GM23248 (cell line): ENCODE data around the gene SBNO2. TPM values are rescaled to one million over a fixed set of nuclear protein-coding genes. Genes with fewer than 3 reads are reported as not detected.
"Not testable (repeated sequence)": the region's sequence is repeated elsewhere in the genome, so short reads cannot be mapped to it uniquely, and the experiment has no call there.

Source experiments
- DNase-seq: peaks from one replicate; pipeline ENCODE4 v3.0.0-alpha.2; 2015
- H2AFZ ChIP-seq: fragments of 200-600 bp; sonication (generic); 2 replicates; pipeline ENCODE4 v1.6.1; 2016; ENCODE audit warnings: antibody characterized with exemption
- H3F3A ChIP-seq: fragments of 200-600 bp; sonication (generic); 2 replicates; pipeline ENCODE4 v1.6.1; 2016; ENCODE audit warnings: mild to moderate bottlenecking, antibody characterized with exemption, mixed run types; ENCODE audit not compliant: insufficient read depth
- H3K27ac ChIP-seq: fragments of 200-600 bp; sonication (generic); 2 replicates; pipeline ENCODE4 v1.5.1; 2016; ENCODE audit warnings: mild to moderate bottlenecking
- H3K27me3 ChIP-seq: fragments of 200-600 bp; sonication (generic); replicated peaks from 2 replicates; pipeline ENCODE4 v1.6.1; 2016; ENCODE audit warnings: mild to moderate bottlenecking; ENCODE audit not compliant: insufficient read depth
- H3K36me3 ChIP-seq: fragments of 200-600 bp; sonication (generic); 2 replicates; pipeline ENCODE4 v1.6.1; 2016; ENCODE audit warnings: low read depth, mild to moderate bottlenecking
- H3K4me1 ChIP-seq: fragments of 200-600 bp; sonication (generic); 2 replicates; pipeline ENCODE4 v1.6.1; 2016; ENCODE audit warnings: mild to moderate bottlenecking; ENCODE audit not compliant: insufficient read depth
- H3K4me2 ChIP-seq: fragments of 200-600 bp; sonication (generic); one replicate; pipeline ENCODE4 v1.6.1; 2016; ENCODE audit warnings: mild to moderate bottlenecking; ENCODE audit not compliant: unreplicated experiment
- H3K4me3 ChIP-seq: fragments of 200-600 bp; sonication (generic); 2 replicates; pipeline ENCODE4 v1.5.1; 2016; ENCODE audit warnings: mild to moderate bottlenecking
- H3K79me2 ChIP-seq: fragments of 200-600 bp; sonication (generic); 2 replicates; pipeline ENCODE4 v1.6.1; 2016; ENCODE audit warnings: mild to moderate bottlenecking; ENCODE audit not compliant: insufficient read depth
- H3K9ac ChIP-seq: fragments of 200-600 bp; sonication (generic); 2 replicates; pipeline ENCODE4 v1.6.1; 2016; ENCODE audit warnings: mild to moderate bottlenecking
- H3K9me2 ChIP-seq: fragments of 200-600 bp; sonication (generic); 2 replicates; pipeline ENCODE4 v1.6.1; 2016; ENCODE audit warnings: mixed run types, mild to moderate bottlenecking, moderate library complexity; ENCODE audit not compliant: insufficient read depth
- H3K9me3 ChIP-seq: fragments of 200-600 bp; sonication (generic); one replicate; pipeline ENCODE4 v1.6.1; 2017; ENCODE audit warnings: low read depth
- H4K20me1 ChIP-seq: fragments of 200-600 bp; sonication (generic); 2 replicates; pipeline ENCODE4 v1.6.0; 2016; ENCODE audit not compliant: insufficient read depth
- EZH2 ChIP-seq: fragments of 200-600 bp; sonication (generic); IDR thresholded peaks from 2 replicates; pipeline ENCODE4 v1.6.1; 2018; ENCODE audit warnings: antibody characterized with exemption, mild to moderate bottlenecking; ENCODE audit not compliant: insufficient read depth, poor library complexity, severe bottlenecking
- EZH2phosphoT487 ChIP-seq: fragments of 200-600 bp; sonication (generic); IDR thresholded peaks from 2 replicates; pipeline ENCODE4 v1.6.1; 2018; ENCODE audit warnings: antibody characterized with exemption, moderate library complexity, mild to moderate bottlenecking, low read depth; ENCODE audit not compliant: insufficient read depth
- WGBS, 2 experiments: methylation state at CpG; one replicate each; pipeline ENCODE4 v1.1.6; 2015 to 2017; ENCODE audit warnings: low lambda C conversion rate in 2 of 2, low coverage in 1 of 2; ENCODE audit errors: missing lambda C conversion rate in 2 of 2; 5-methylcytosine and 5-hydroxymethylcytosine counted together
- in situ Hi-C: fragments of 300-500 bp; cut with MboI; formaldehyde crosslinking; loops from 2 replicates; pipeline ENCODE4 v1.15.0; 2020
- polyA plus RNA-seq: library from polyadenylated mRNA; unstranded; fragments of >200 nt; fragmentation: Nextera tagmentation; extraction: Ambion mirVana; gene quantifications from 2 replicates; pipeline ENCODE4 v1.2.1, GENCODE V29; 2016
- total RNA-seq: library from RNA; depleted of rRNA; stranded (reverse); fragments of >200 nt; shearing (Covaris generic); gene quantifications from 2 replicates; pipeline ENCODE4 v1.2.3, GENCODE V29; 2014

Gene SBNO2
- total and polyA plus RNA-seq, 2 experiments from 2014 or later, result 7.5 to 70.4 TPM

DNA sequence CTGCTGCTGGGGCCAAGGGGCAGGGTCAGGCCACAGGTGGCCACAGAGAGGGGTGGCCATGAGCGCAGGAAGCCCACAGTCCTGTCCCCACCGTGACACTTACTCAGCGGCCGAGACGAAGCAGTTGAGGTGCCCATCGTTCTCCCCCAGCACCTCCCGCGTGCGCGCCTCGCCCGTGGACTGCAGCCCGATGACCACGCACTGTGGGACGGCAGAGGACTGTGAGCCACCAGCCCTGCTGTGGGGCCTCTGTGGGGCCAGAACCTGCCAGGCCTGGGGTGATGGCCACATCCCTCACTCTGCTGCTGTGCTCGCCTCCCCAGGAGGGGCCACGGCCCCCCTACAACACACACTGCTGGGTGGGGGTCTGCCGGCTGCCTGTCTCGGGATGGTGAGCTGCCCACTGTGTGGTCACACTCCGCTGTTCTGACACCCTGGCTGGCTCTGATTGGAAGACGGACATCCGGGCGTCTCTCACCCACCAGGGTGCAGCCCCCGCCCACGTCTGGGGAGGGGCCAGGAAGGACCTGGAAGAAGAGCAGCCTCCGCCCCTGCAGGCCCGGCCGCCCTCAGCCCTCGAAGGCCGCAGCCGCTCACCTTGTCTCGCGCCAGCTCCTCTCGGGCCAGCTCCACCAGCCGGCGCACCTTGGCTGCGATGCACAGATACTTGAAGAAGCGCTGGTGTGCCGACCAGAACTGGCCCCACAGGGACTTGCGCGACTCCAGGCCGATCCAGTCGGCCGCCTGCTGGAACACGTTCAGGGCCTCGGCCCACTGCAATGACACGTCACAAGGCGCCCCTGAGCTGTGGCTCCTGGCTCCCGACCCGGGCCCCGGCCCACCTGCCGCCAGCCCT, 57.1 kb downstream of the SBNO2 start:
- 92% methylated on average over 44 to 52 of the region's 52 CpGs for WGBS, 2 experiments
- Histone ChIP-seq H3K36me3 (peaks cover 63% of the 10 kb centered on the region; the same call in 1 of the 2 replicates), H3K4me3 (no peak overlapping the region), H3K9ac (no peak overlapping the region), H2AFZ (no peak overlapping the region), H3K9me2 (no peaks in the 10 kb centered on the region), H3F3A (peaks cover 6% of the 10 kb centered on the region), H3K4me2 (no peak overlapping the region), H3K27ac (no peak overlapping the region), H3K4me1 (no peaks in the 10 kb centered on the region), H3K79me2 (peaks cover 47% of the 10 kb centered on the region), H3K9me3 (no peaks in the 10 kb centered on the region), H4K20me1 (no peaks in the 10 kb centered on the region), H3K27me3 (no peaks in the 10 kb centered on the region)
- DNase-seq, result no peak
- no peak for TF ChIP-seq EZH2phosphoT487
- TF ChIP-seq EZH2, result no peak
- in situ Hi-C loops, result loop anchor here (5.0 kb wide), 1 partner anchor 85 kb away; no protein-coding TSS in a partner anchor

DNA sequence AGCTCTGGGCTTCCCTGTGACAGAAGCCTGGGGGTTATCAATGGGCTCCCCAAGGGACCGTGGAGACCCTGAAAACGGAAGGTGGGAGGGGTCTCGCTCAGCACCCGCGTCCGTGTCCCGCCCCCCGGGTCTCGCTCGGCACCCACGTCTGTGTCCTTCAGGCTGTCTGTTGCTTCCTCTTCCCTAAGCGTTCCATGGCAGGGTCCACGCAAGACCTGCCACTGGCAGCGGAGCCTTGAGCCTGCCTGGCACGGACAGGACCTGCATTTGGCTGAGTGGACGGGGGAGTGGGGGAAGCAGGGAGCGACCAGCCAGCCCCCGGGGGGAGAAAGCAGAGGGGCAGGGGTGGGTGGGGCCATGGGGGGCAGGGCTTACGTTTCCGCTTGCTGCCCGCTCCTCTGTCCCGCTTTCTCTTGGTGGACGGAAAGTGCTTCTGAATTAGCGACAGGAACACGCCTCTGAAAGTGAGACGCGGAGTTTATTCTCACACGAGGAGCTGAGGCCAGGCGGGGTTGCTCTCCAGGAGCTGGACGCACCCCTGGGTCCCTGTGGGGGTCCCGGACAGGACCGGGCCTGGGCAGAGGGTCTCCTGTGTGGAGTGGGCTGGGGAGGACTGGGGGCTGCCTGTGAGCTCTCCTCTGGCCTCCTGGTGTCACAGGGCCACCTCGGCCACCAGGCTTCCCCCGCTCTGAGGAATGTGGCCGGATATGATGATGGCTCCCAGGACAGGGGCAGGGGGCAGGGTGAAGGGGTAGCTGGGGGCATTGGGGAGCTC, 58.2 kb downstream of the SBNO2 start:
- no peaks in the 10 kb centered on the region for H4K20me1 ChIP-seq
- peaks cover 54% of the 10 kb centered on the region; the same call in 1 of the 2 replicates for H3K36me3 ChIP-seq
- H3K9me2 ChIP-seq, result no peaks in the 10 kb centered on the region
- WGBS, 2 experiments, result 90% methylated on average over 25 to 35 of the region's 35 CpGs
- H3K79me2 ChIP-seq, result peaks cover 36% of the 10 kb centered on the region
- H3F3A ChIP-seq, result peaks cover 6% of the 10 kb centered on the region
- DNase-seq, result no peak
- no peak overlapping the region for H2AFZ ChIP-seq
- H3K9me3 ChIP-seq, result no peaks in the 10 kb centered on the region
- no peak overlapping the region for H3K27ac ChIP-seq
- no peak overlapping the region for H3K4me2 ChIP-seq
- TF ChIP-seq EZH2phosphoT487, result no peak
- no peak for TF ChIP-seq EZH2
- no peak overlapping the region for H3K4me3 ChIP-seq
- no peaks in the 10 kb centered on the region for H3K27me3 ChIP-seq
- no peaks in the 10 kb centered on the region for H3K4me1 ChIP-seq
- H3K9ac ChIP-seq, result no peak overlapping the region
- in situ Hi-C loops, result loop anchor here (5.0 kb wide), 1 partner anchor 86 kb away; no protein-coding TSS in a partner anchor

DNA sequence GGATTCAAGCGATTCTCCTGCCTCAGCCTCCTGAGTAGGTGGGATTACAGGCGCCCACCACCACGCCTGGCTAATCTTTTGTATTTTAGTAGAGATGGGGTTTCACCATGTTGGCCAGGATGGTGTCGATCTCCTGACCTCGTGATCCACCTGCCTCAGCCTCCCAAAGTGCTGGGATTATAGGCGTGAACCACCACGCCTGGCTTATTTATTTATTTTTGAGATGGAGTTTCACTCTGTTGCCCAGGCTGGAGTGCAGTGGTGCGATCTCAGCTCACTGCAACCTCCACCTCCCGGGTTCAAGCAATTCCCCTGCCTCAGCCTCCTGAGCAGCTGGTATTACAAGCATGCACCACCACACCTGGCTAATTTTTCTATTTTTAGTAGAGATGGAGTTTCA, 59.3 kb downstream of the SBNO2 start:
- H3K9ac ChIP-seq, H3K27ac ChIP-seq, H3K4me3 ChIP-seq, H2AFZ ChIP-seq, H3K27me3 ChIP-seq, DNase-seq, H3K9me3 ChIP-seq, H3K4me2 ChIP-seq, H3K4me1 ChIP-seq, H3K9me2 ChIP-seq, H3F3A ChIP-seq, H4K20me1 ChIP-seq: not testable (repeated sequence)
- whole genome bisulfite sequencing, 2 experiments, result 93 to 98% methylated on average over 9 of the region's 9 CpGs
- in situ Hi-C loops, result loop anchor here (5.0 kb wide), 1 partner anchor 88 kb away; no protein-coding TSS in a partner anchor
- Histone ChIP-seq H3K36me3 (peaks cover 43% of the 10 kb centered on the region; the same call in 1 of the 2 replicates), H3K79me2 (peaks cover 25% of the 10 kb centered on the region; the same call in 1 of the 2 replicates)

DNA sequence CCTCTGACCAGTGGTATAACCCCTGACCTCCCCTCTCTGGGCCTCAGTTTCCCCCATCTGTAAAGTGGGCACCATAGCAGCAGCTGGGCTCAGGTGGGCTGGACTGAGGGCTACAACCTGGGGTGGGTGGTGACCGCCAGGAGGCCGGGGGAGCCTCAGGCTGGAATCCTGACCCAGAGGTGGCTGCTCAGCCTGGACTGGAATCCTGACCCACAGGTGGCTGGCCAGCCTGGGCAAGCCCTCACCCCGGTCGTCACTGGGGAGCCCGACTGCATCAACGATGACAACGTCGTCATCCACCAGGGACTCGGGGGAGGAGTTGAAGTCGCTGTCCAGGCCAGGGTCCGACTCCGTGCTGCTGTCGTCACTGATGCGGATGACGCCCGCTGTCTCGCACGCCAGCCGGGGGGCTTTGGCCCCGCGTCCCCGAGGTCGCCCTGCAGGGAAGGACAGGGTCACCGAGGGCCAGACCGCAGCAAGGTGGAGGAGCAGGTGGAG, 60.0 kb downstream of the SBNO2 start:
- no peak overlapping the region for H3K4me2 ChIP-seq
- H3K36me3 ChIP-seq, result peaks cover 37% of the 10 kb centered on the region; the same call in 1 of the 2 replicates
- TF ChIP-seq EZH2, result no peak
- no peak for TF ChIP-seq EZH2phosphoT487
- H2AFZ ChIP-seq, result no peak overlapping the region
- H3K4me1 ChIP-seq, result no peaks in the 10 kb centered on the region
- H3K27ac ChIP-seq, result peak overlapping the region; percentile 70; the same call in 1 of the 2 replicates
- no peaks in the 10 kb centered on the region for H3K27me3 ChIP-seq
- peak overlapping the region; percentile 51; the same call in 1 of the 2 replicates for H3K9ac ChIP-seq
- no peaks in the 10 kb centered on the region for H3K9me2 ChIP-seq
- H3K9me3 ChIP-seq, result no peaks in the 10 kb centered on the region
- H3K4me3 ChIP-seq, result no peak overlapping the region
- peaks cover 20% of the 10 kb centered on the region; the same call in 1 of the 2 replicates for H3K79me2 ChIP-seq
- in situ Hi-C loops, result no loop called here
- H3F3A ChIP-seq, result peaks cover 6% of the 10 kb centered on the region
- 86 to 88% methylated on average over 15 to 25 of the region's 25 CpGs for WGBS, 2 experiments
- DNase-seq, result no peak
- no peaks in the 10 kb centered on the region for H4K20me1 ChIP-seq
